Esophagus muscularis mucosa (tissue), 4 donors: ENCODE results near the gene PACSIN2.

Source experiments
- CTCF ChIP-seq, 3 experiments: fragments of 200-600 bp in 2 of 3; fragments of 450-650 bp in 1 of 3; sonication (generic) in 2 of 3; IDR thresholded peaks; one replicate each; pipeline ENCODE4 v1.5.1; 2017 to 2019; ENCODE audit warnings: antibody characterized with exemption in 3 of 3, mild to moderate bottlenecking in 2 of 3, moderate library complexity in 1 of 3
- EP300 ChIP-seq: sonication (generic); formaldehyde crosslinking; IDR thresholded peaks from one replicate; pipeline ENCODE4 v1.6.1; 2017; ENCODE audit warnings: antibody characterized with exemption
- POLR2AphosphoS5 ChIP-seq, 2 donors: sonication (generic); formaldehyde crosslinking; IDR thresholded peaks; one replicate each; pipeline ENCODE4 v1.6.1; 2017; ENCODE audit warnings: antibody characterized with exemption in 2 of 2

- no peak for TF ChIP-seq POLR2AphosphoS5 (IDR thresholded peaks at IDR 0.05)
- no peak for TF ChIP-seq EP300
- no peak for TF ChIP-seq CTCF (IDR thresholded peaks at IDR 0.05)
Observed at GRCh38 chr22:42876041-42876440, 138.9 kb downstream of the PACSIN2 start.
